Panc1 (cell line): Measurements from ENCODE around the gene COPB2. TPM values are rescaled to one million over a fixed set of nuclear protein-coding genes. Genes with fewer than 3 reads are reported as not detected.
"Not testable (repeated sequence)": the region's sequence is repeated elsewhere in the genome, so short reads cannot be mapped to it uniquely, and the experiment has no call there.

Experiments used
- ATAC-seq: fragments of 200-7000 bp; cut with Tn5 transposase; 2 replicates; pipeline ENCODE4 v1.9.1; 2020; ENCODE audit warnings: mild to moderate bottlenecking, moderate library complexity
- BruUV-seq: library from RNA; stranded (reverse); fragments of 400-500 nt; replicated peaks from 2 replicates; lab custom pipeline; 2021; lab: Mats Ljungman, UMichigan
- CTCF ChIA-PET: fragments of 300-600 bp; sonication (Branson Sonifier 250); formaldehyde crosslinking; loops from one replicate; lab custom pipeline; 2022; ENCODE audit warnings: antibody characterized with exemption; lab: Charles Lee
- POLR2A ChIA-PET: fragments of 300-600 bp; sonication (Branson Sonifier 250); formaldehyde crosslinking; loops from one replicate; lab custom pipeline; 2022; ENCODE audit warnings: antibody characterized with exemption; lab: Charles Lee
- DNase-seq: peaks from one replicate; pipeline ENCODE4 v3.0.0-alpha.2; 2010; ENCODE audit warnings: low read depth, low spot score
- H3K27ac ChIP-seq: 2 replicates; pipeline ENCODE4 v1.5.1; 2011; ENCODE audit warnings: mild to moderate bottlenecking, low read length, inconsistent platforms
- H3K27me3 ChIP-seq: fragments of 200-500 bp; sonication (Bioruptor generic); 2 replicates; pipeline ENCODE4 v1.6.0; 2014; ENCODE audit warnings: low read length, inconsistent platforms; ENCODE audit not compliant: control insufficient read depth, insufficient read depth
- H3K36me3 ChIP-seq: fragments of 200-500 bp; sonication (Bioruptor generic); 2 replicates; pipeline ENCODE4 v1.5.1; 2014; ENCODE audit warnings: inconsistent platforms, mild to moderate bottlenecking, low read length, moderate library complexity; ENCODE audit not compliant: control insufficient read depth, insufficient read depth
- H3K4me1 ChIP-seq: 2 replicates; pipeline ENCODE4 v1.5.1; 2011; ENCODE audit warnings: inconsistent platforms, mild to moderate bottlenecking, low read length, moderate library complexity; ENCODE audit not compliant: control insufficient read depth, insufficient read depth
- H3K4me3 ChIP-seq, 2 experiments: 2 replicates each; pipeline ENCODE4 v1.5.1; 2011 to 2012; ENCODE audit warnings: low read depth in 2 of 2, low read length in 2 of 2, mild to moderate bottlenecking in 2 of 2, inconsistent platforms in 1 of 2, moderate library complexity in 1 of 2
- H3K9me3 ChIP-seq: fragments of 200-500 bp; sonication (Bioruptor generic); 2 replicates; pipeline ENCODE4 v1.5.1; 2014; ENCODE audit warnings: low read depth, mild to moderate bottlenecking, inconsistent platforms, low read length, moderate library complexity; ENCODE audit not compliant: control insufficient read depth, insufficient read depth
- CTCF ChIP-seq: fragments of 450-650 bp; IDR thresholded peaks from 2 replicates; pipeline ENCODE4 v1.5.1; 2017; ENCODE audit warnings: mild to moderate bottlenecking
- POLR2AphosphoS5 ChIP-seq: IDR thresholded peaks from 2 replicates; pipeline ENCODE4 v1.6.1; 2012; ENCODE audit warnings: mild to moderate bottlenecking, low read depth, low read length, moderate library complexity
- SIN3A ChIP-seq: IDR thresholded peaks from 2 replicates; pipeline ENCODE4 v1.6.1; 2012; ENCODE audit warnings: low read depth, mild to moderate bottlenecking, low read length, moderate library complexity, borderline replicate concordance; ENCODE audit not compliant: insufficient read depth
- TCF7L2 ChIP-seq: IDR thresholded peaks from 2 replicates; pipeline ENCODE4 v1.6.1; 2011; ENCODE audit warnings: mild to moderate bottlenecking, low read depth, low read length, inconsistent platforms
- in situ Hi-C: cut with HindIII; loops from 2 replicates; pipeline ENCODE4 v1.10.0; 2016; ENCODE audit warnings: low sequenced_read_pairs, low pct_unique_long_range_greater_than_20kb
- intact Hi-C: fragments of 100-400 bp; cut with micrococcal nuclease; formaldehyde crosslinking; loops from one replicate; pipeline ENCODE4 v1.10.0; 2022; ENCODE audit not compliant: unreplicated experiment
- total RNA-seq: library from RNA; stranded (reverse); gene quantifications from one replicate; pipeline ENCODE4 v1.2.1, GENCODE V29; 2021; ENCODE audit not compliant: unreplicated experiment
- TF ChIP-seq, protein P1 (sequence below), 2 experiments: IDR thresholded peaks; 2 replicates each; pipeline ENCODE4 v1.6.1; 2011 to 2012; ENCODE audit warnings: low read depth in 2 of 2, control low read depth in 1 of 2, low read length in 1 of 2, mild to moderate bottlenecking in 1 of 2, moderate library complexity in 1 of 2; ENCODE audit not compliant: insufficient read depth in 1 of 2

Gene COPB2
- total RNA-seq, 1 experiment from 2014 or later: 150 TPM

GRCh38 chr3:139388821-139389551, 461 bp downstream of the COPB2 start:
- in situ Hi-C loops (no loop called here), intact Hi-C loops (no loop called here)
- CTCF ChIA-PET: interaction anchor here (0.6 kb wide), 1 partner anchor 453 kb away, joined by 3 read pairs; no protein-coding TSS in a partner anchor
- ATAC-seq (no peak), DNase-seq (no peak)
- no peaks in the 10 kb centered on the region for H3K9me3 ChIP-seq
- TSS peak; percentile 89 for BruUV-seq
- POLR2A ChIA-PET: interaction anchor here (0.6 to 1.2 kb wide), 3 partner anchors 21 to 1871 kb away, joined by 4 to 6 read pairs (median 4); no protein-coding TSS in a partner anchor
- peak overlapping the region; percentile 82 for H3K27ac ChIP-seq
- no peaks in the 10 kb centered on the region for H3K27me3 ChIP-seq
- TF ChIP-seq TCF7L2: no peak
- TF ChIP-seq POLR2AphosphoS5: no peak
- no peak for TF ChIP-seq SIN3A
- TF ChIP-seq, protein P1, sequence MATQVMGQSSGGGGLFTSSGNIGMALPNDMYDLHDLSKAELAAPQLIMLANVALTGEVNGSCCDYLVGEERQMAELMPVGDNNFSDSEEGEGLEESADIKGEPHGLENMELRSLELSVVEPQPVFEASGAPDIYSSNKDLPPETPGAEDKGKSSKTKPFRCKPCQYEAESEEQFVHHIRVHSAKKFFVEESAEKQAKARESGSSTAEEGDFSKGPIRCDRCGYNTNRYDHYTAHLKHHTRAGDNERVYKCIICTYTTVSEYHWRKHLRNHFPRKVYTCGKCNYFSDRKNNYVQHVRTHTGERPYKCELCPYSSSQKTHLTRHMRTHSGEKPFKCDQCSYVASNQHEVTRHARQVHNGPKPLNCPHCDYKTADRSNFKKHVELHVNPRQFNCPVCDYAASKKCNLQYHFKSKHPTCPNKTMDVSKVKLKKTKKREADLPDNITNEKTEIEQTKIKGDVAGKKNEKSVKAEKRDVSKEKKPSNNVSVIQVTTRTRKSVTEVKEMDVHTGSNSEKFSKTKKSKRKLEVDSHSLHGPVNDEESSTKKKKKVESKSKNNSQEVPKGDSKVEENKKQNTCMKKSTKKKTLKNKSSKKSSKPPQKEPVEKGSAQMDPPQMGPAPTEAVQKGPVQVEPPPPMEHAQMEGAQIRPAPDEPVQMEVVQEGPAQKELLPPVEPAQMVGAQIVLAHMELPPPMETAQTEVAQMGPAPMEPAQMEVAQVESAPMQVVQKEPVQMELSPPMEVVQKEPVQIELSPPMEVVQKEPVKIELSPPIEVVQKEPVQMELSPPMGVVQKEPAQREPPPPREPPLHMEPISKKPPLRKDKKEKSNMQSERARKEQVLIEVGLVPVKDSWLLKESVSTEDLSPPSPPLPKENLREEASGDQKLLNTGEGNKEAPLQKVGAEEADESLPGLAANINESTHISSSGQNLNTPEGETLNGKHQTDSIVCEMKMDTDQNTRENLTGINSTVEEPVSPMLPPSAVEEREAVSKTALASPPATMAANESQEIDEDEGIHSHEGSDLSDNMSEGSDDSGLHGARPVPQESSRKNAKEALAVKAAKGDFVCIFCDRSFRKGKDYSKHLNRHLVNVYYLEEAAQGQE (IDR thresholded peaks at IDR 0.05; ENCODE audit: insufficient read depth in 1 of 2, low read depth in 2 of 2, low read length in 1 of 2): no peak
- no peak for TF ChIP-seq CTCF
- peaks cover 3% of the 10 kb centered on the region; the same call in 1 of the 2 replicates for H3K36me3 ChIP-seq
- H3K4me3 ChIP-seq: peak overlapping the region; percentile 91 to 98
- peaks cover 15% of the 10 kb centered on the region for H3K4me1 ChIP-seq

- H3K4me1 ChIP-seq: peaks cover 15% of the 10 kb centered on the region
- no peaks in the 10 kb centered on the region for H3K9me3 ChIP-seq
- DNase-seq: no peak
- no peaks in the 10 kb centered on the region for H3K27me3 ChIP-seq
- no peak for ATAC-seq
- peak overlapping the region; percentile 91 to 98 for H3K4me3 ChIP-seq
- in situ Hi-C loops (no loop called here), intact Hi-C loops (no loop called here)
- no peak for TF ChIP-seq CTCF
- no peak for TF ChIP-seq TCF7L2
- no peak for TF ChIP-seq POLR2AphosphoS5
- TF ChIP-seq, protein P1 (IDR thresholded peaks at IDR 0.05; ENCODE audit: insufficient read depth in 1 of 2, low read depth in 2 of 2, low read length in 1 of 2): no peak
- TF ChIP-seq SIN3A: no peak
- ChIA-PET CTCF (interaction anchor here (0.6 kb wide), 2 partner anchors 21 to 452 kb away, joined by 3 to 4 read pairs; no protein-coding TSS in a partner anchor), POLR2A (interaction anchor here (0.7 kb wide), 1 partner anchor 20 kb away, joined by 4 read pairs; no protein-coding TSS in a partner anchor)
- BruUV-seq: no TSS peak
- H3K36me3 ChIP-seq: peaks cover 9% of the 10 kb centered on the region
- H3K27ac ChIP-seq: peak overlapping the region; percentile 82
Measured at GRCh38 chr3:139388077-139388476, 1.4 kb downstream of the COPB2 start.

DNA sequence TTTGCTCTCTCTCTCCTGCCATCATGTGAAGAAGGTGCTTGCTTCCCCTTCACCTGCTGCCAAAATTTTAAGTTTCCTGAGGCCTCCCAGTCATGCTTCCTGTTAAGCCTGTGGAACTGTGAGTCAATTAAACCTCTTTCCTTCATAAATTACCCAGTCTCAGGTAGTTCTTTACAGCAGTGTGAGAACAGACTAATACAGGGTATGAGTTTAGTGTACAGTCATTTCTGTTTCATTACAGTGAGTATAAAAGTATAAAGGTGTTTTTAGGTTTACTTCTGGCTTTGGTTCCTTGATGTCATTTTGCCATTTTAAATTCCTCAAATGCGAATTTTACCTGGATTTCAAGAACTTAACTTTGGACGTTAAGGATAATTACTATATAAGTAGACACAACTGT, 7.2 kb downstream of the COPB2 start:
- H3K9me3 ChIP-seq, ATAC-seq, H3K4me3 ChIP-seq, H3K27ac ChIP-seq, H3K4me1 ChIP-seq, in situ Hi-C loops, H3K27me3 ChIP-seq, intact Hi-C loops, DNase-seq, BruUV-seq, POLR2A ChIA-PET, CTCF ChIA-PET: not testable (repeated sequence)
- H3K36me3 ChIP-seq: peaks cover 52% of the 10 kb centered on the region
